HepG2 (cell line): ENCODE results near the gene IRAK2. TPM values are rescaled to one million over a fixed set of nuclear protein-coding genes. Genes with fewer than 3 reads are reported as not detected.

Experiments used
- ATAC-seq: fragments of 200-7000 bp; cut with Tn5 transposase; 3 replicates; pipeline ENCODE4 v1.9.1; 2020; ENCODE audit warnings: mild to moderate bottlenecking, moderate library complexity
- BruUV-seq: library from RNA; stranded (reverse); fragments of 400-500 nt; replicated peaks from 2 replicates; lab custom pipeline; 2021; lab: Mats Ljungman, UMichigan
- CTCF ChIA-PET: fragments of 300-600 bp; formaldehyde crosslinking; extraction: SDS; loops from one replicate; lab custom pipeline; 2021; ENCODE audit warnings: low total read pairs, inconsistent platforms, low intra/inter-chr PET ratio; lab: Yijun Ruan, JAX
- POLR2A ChIA-PET: fragments of 350-600 bp; sonication (Branson Sonifier 250); formaldehyde crosslinking; loops from one replicate; lab custom pipeline; 2020; ENCODE audit warnings: antibody characterized with exemption, inconsistent platforms; lab: Yijun Ruan, JAX
- DNase-seq: peaks from one replicate; pipeline ENCODE4 v3.0.0-alpha.2; 2015; ENCODE audit warnings: low spot score
- FAIRE-seq: peaks from 3 replicates; lab custom pipeline; 2011; peaks lifted over from hg19 to GRCh38; lab: Jason Lieb, UNC
- H2AFZ ChIP-seq: one replicate; pipeline ENCODE4 v1.6.1; 2011; ENCODE audit warnings: low read length, inconsistent platforms
- H3K27ac ChIP-seq: fragments of 300-600 bp; 3 replicates; pipeline ENCODE4 v1.8.0; 2011; ENCODE audit warnings: mixed run types, mild to moderate bottlenecking, mixed read lengths, low read length, inconsistent platforms; ENCODE audit not compliant: insufficient read depth; ENCODE audit errors: extremely low read length
- H3K27me3 ChIP-seq, 2 experiments: fragments of 200-600 bp in 1 of 2; 2 replicates in 1 of 2; 3 replicates in 1 of 2; pipeline versions ENCODE4 v1.6.0 to v1.8.0; 2011; ENCODE audit warnings: low read length in 2 of 2, mild to moderate bottlenecking in 2 of 2, moderate library complexity in 2 of 2, inconsistent platforms in 1 of 2; ENCODE audit not compliant: insufficient read depth in 2 of 2, control insufficient read depth in 1 of 2
- H3K36me3 ChIP-seq, 2 experiments: fragments of 200-600 bp in 1 of 2; replicated peaks in 1 of 2; 2 replicates in 1 of 2; 3 replicates in 1 of 2; pipeline versions ENCODE4 v1.5.1 to v1.8.0; 2011; ENCODE audit warnings: low read length in 2 of 2, inconsistent platforms in 1 of 2; ENCODE audit not compliant: insufficient read depth in 2 of 2, control insufficient read depth in 1 of 2
- H3K4me1 ChIP-seq: 2 replicates; pipeline ENCODE4 v1.5.1; 2012; ENCODE audit warnings: low read length, inconsistent platforms; ENCODE audit not compliant: insufficient read depth
- H3K4me2 ChIP-seq: 2 replicates; pipeline ENCODE4 v1.6.0; 2011; ENCODE audit warnings: low read depth, low read length, inconsistent platforms
- H3K4me3 ChIP-seq, 3 experiments: fragments of 200-600 bp in 1 of 3; sonication (generic), shearing (Covaris generic) in 1 of 3; replicated peaks in 1 of 3; 2 replicates each; pipeline ENCODE4 v1.5.1; 2011 to 2016; ENCODE audit warnings: low read length in 3 of 3, inconsistent platforms in 2 of 3, low read depth in 2 of 3, mild to moderate bottlenecking in 2 of 3, control low read depth in 1 of 3, mixed read lengths in 1 of 3; ENCODE audit not compliant: insufficient read depth in 1 of 3
- H3K79me2 ChIP-seq: one replicate; pipeline ENCODE4 v1.6.1; 2011; ENCODE audit warnings: low read length, inconsistent platforms; ENCODE audit not compliant: insufficient read depth
- H3K9ac ChIP-seq: 2 replicates; pipeline ENCODE4 v1.6.0; 2011; ENCODE audit warnings: mild to moderate bottlenecking, low read depth, low read length, inconsistent platforms; ENCODE audit not compliant: insufficient read depth
- H3K9me3 ChIP-seq: 2 replicates; pipeline ENCODE4 v1.5.1; 2012; ENCODE audit warnings: mild to moderate bottlenecking, low read length
- H4K20me1 ChIP-seq: 2 replicates; pipeline ENCODE4 v1.6.0; 2011; ENCODE audit warnings: inconsistent platforms, mild to moderate bottlenecking, low read length, moderate library complexity; ENCODE audit not compliant: insufficient read depth
- DR1 ChIP-seq: sonication (generic); formaldehyde crosslinking; IDR thresholded peaks from 2 replicates; pipeline ENCODE4 v1.8.0; 2021; ENCODE audit warnings: mild to moderate bottlenecking, missing genetic modification reagents, inconsistent platforms
- ETV5 ChIP-seq: IDR thresholded peaks from 2 replicates; pipeline ENCODE4 v1.6.1; 2018; ENCODE audit warnings: missing biosample characterization, missing genetic modification reagents, inconsistent platforms, borderline replicate concordance
- HOXA9 ChIP-seq: sonication (generic); formaldehyde crosslinking; IDR thresholded peaks from 2 replicates; pipeline ENCODE4 v1.8.1; 2022; ENCODE audit warnings: missing genetic modification reagents, mild to moderate bottlenecking, moderate library complexity, borderline replicate concordance
- KDM5A ChIP-seq: fragments of 200-600 bp; sonication (generic); IDR thresholded peaks from 2 replicates; pipeline ENCODE4 v1.7.0; 2018; ENCODE audit warnings: antibody characterized with exemption, mild to moderate bottlenecking, low read length, borderline replicate concordance
- ZBTB8A ChIP-seq: sonication (generic); formaldehyde crosslinking; IDR thresholded peaks from 2 replicates; pipeline ENCODE4 v1.4.0; 2020; ENCODE audit warnings: mild to moderate bottlenecking, low read depth, missing genetic modification reagents, borderline replicate concordance
- ZFP36 ChIP-seq: fragments of 150-350 bp; IDR thresholded peaks from 2 replicates; pipeline ENCODE4 v1.6.1; 2018; ENCODE audit warnings: borderline replicate concordance, low read length, low read depth; ENCODE audit not compliant: partially characterized antibody
- WGBS: methylation state at CpG from one replicate; pipeline ENCODE4 v1.1.6; 2017; ENCODE audit warnings: low lambda C conversion rate; 5-methylcytosine and 5-hydroxymethylcytosine counted together
- in situ Hi-C: cut with HindIII; loops from 2 replicates; pipeline ENCODE4 v1.10.0; 2017; ENCODE audit warnings: low pct_unique_long_range_greater_than_20kb; ENCODE audit not compliant: extremely low pct_ligation_motif_present
- intact Hi-C: fragments of 100-400 bp; cut with micrococcal nuclease; formaldehyde crosslinking; loops from one replicate; pipeline ENCODE4 v1.10.0; 2022; ENCODE audit not compliant: unreplicated experiment
- polyA plus RNA-seq, 8 experiments: library from polyadenylated mRNA; depleted of rRNA in 3 of 8; stranded (reverse) in 7 of 8; unstranded in 1 of 8; fragments of >200 nt; fragmentation: Illumina TruSeq in 4 of 8; extraction: Trizol in 4 of 8; gene quantifications; 2 replicates each; pipeline versions ENCODE4 v1.2.1 to v1.2.3, GENCODE V29; 2011 to 2016; ENCODE audit warnings: low read depth in 4 of 8, missing spikeins in 1 of 8, mixed read lengths in 1 of 8; ENCODE audit not compliant: insufficient read depth in 1 of 8
- total RNA-seq, 5 experiments: library from RNA; depleted of rRNA; stranded (reverse); fragments of >200 nt; fragmentation: Illumina TruSeq; extraction: Trizol; gene quantifications; 2 replicates each; pipeline ENCODE4 v1.2.3, GENCODE V29; 2016; ENCODE audit warnings: low read depth in 1 of 5
- TF ChIP-seq, protein P1 (sequence below): sonication (generic); formaldehyde crosslinking; IDR thresholded peaks from 2 replicates; pipeline ENCODE4 v1.4.0; 2020; ENCODE audit warnings: missing genetic modification reagents
- TF ChIP-seq, protein P2 (sequence below): sonication (generic); formaldehyde crosslinking; IDR thresholded peaks from 2 replicates; pipeline ENCODE4 v1.5.0; 2020; ENCODE audit warnings: missing genetic modification reagents, mild to moderate bottlenecking, borderline replicate concordance

IRAK2 gene
- total and polyA plus RNA-seq, 2 of the 13 experiments (the other 11 are each of a cell fraction or from before 2014, with no cell fraction given), result 13.1 to 23.3 TPM

DNA sequence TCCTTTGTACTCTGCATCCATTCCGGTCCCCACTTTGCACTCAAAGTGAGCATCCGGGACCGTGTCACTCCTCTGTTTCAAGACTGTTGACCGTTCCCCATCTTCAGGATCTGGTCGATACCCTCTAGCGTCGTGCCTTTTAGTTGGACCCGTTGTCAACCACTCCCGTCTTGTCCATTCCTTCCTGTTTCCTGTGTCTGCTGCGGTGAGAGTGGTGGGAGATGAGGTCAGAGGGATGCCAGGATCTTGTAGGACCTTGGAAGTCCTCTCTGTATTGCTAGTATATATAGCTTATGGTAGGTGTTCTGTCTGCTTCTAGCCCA lies 48.6 kb upstream of the IRAK2 start:
- H3K27me3 ChIP-seq, result no peaks in the 10 kb centered on the region; a peak in 1 of 5 replicates
- H3K9me3 ChIP-seq, result no peaks in the 10 kb centered on the region
- H4K20me1 ChIP-seq, result peaks cover 5% of the 10 kb centered on the region; the same call in 1 of the 2 replicates
- H3K4me2 ChIP-seq, result peak overlapping the region; percentile 93
- POLR2A ChIA-PET, result interaction anchor here (0.9 to 1.3 kb wide), 3 partner anchors 11 to 88 kb away, joined by 3 to 4 read pairs (median 4); partner anchors contain the start of gene VHL
- peaks cover 0 to 10% of the 10 kb centered on the region in 2 experiments; a peak in 2 of 5 replicates for H3K36me3 ChIP-seq
- FAIRE-seq (no peak), ATAC-seq (peak; percentile 53), DNase-seq (peak; percentile 28)
- H3K4me3 ChIP-seq, result peak overlapping the region; percentile 76 to 96 (median 92)
- H3K27ac ChIP-seq, result peak overlapping the region; percentile 65
- CTCF ChIA-PET, result no interaction called here
- intact Hi-C loops, result no loop called here
- H2AFZ ChIP-seq, result no peak overlapping the region
- peak overlapping the region; percentile 81 for H3K9ac ChIP-seq
- in situ Hi-C loops, result no loop called here
- WGBS, result 0% methylated on average over 10 of the region's 10 CpGs
- H3K4me1 ChIP-seq, result peaks cover 33% of the 10 kb centered on the region
- no TSS peak for BruUV-seq
- TF ChIP-seq ZFP36 (no peak), ZBTB8A (no peak), DR1 (no peak), HOXA9 (CRISPR knock-in tag) (no peak), ETV5 (CRISPR knock-in tag) (0 out of 2 replicates have a peak, but pooled peaks have one; percentile 27), KDM5A (peak; percentile 24)
- TF ChIP-seq, protein P1, sequence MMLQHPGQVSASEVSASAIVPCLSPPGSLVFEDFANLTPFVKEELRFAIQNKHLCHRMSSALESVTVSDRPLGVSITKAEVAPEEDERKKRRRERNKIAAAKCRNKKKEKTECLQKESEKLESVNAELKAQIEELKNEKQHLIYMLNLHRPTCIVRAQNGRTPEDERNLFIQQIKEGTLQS (CRISPR knock-in tag), result no peak
- TF ChIP-seq, protein P2, sequence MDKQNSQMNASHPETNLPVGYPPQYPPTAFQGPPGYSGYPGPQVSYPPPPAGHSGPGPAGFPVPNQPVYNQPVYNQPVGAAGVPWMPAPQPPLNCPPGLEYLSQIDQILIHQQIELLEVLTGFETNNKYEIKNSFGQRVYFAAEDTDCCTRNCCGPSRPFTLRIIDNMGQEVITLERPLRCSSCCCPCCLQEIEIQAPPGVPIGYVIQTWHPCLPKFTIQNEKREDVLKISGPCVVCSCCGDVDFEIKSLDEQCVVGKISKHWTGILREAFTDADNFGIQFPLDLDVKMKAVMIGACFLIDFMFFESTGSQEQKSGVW (CRISPR knock-in tag), result no peak
- H3K79me2 ChIP-seq, result peaks cover 47% of the 10 kb centered on the region
